Kidney (tissue), 14 donors: ENCODE results near the gene STK38. TPM values are rescaled to one million over a fixed set of nuclear protein-coding genes. Genes with fewer than 3 reads are reported as not detected.

Experiments used
- DNase-seq, 5 donors: peaks; one replicate each; pipeline ENCODE4 v3.0.0-alpha.2; 2013 to 2020
- FAIRE-seq: peaks from 2 replicates; lab custom pipeline; 2012; peaks lifted over from hg19 to GRCh38; lab: Jason Lieb, UNC
- H3K27ac ChIP-seq, 2 donors: one replicate each; pipeline ENCODE4 v1.7.0; 2013; ENCODE audit warnings: low read depth in 2 of 2, low read length in 2 of 2, inconsistent platforms in 1 of 2
- H3K27me3 ChIP-seq: one replicate; pipeline ENCODE4 v1.7.1; 2013; ENCODE audit warnings: low read length, inconsistent platforms; ENCODE audit not compliant: control insufficient read depth, insufficient read depth
- H3K36me3 ChIP-seq, 3 donors: one replicate each; pipeline versions ENCODE4 v1.7.0 to v1.7.1; 2013; ENCODE audit warnings: low read length in 3 of 3, control low read depth in 1 of 3, inconsistent platforms in 1 of 3; ENCODE audit not compliant: insufficient read depth in 3 of 3, control insufficient read depth in 2 of 3
- H3K4me1 ChIP-seq, 3 donors: one replicate each; pipeline versions ENCODE4 v1.7.0 to v1.7.1; 2013; ENCODE audit warnings: low read length in 3 of 3, inconsistent platforms in 1 of 3, low read depth in 1 of 3; ENCODE audit not compliant: control insufficient read depth in 2 of 3, insufficient read depth in 2 of 3
- H3K4me3 ChIP-seq, 3 donors: one replicate each; pipeline versions ENCODE4 v1.7.0 to v1.8.1; 2013; ENCODE audit warnings: low read length in 3 of 3, control low read depth in 1 of 3, inconsistent platforms in 1 of 3
- H3K9ac ChIP-seq, 3 donors: one replicate each; pipeline versions ENCODE4 v1.7.0 to v1.7.1; 2013; ENCODE audit warnings: low read length in 3 of 3, control low read depth in 1 of 3, inconsistent platforms in 1 of 3
- H3K9me3 ChIP-seq, 3 donors: one replicate each; pipeline versions ENCODE4 v1.7.0 to v1.7.1; 2013; ENCODE audit warnings: low read length in 3 of 3, control low read depth in 1 of 3, inconsistent platforms in 1 of 3; ENCODE audit not compliant: control insufficient read depth in 2 of 3, insufficient read depth in 1 of 3
- CTCF ChIP-seq: IDR thresholded peaks from 3 replicates; pipeline ENCODE4 v1.5.1; 2012; ENCODE audit warnings: mild to moderate bottlenecking, moderate library complexity, borderline replicate concordance; ENCODE audit not compliant: insufficient read depth; ENCODE audit errors: extremely low read depth
- intact Hi-C: fragments of 100-400 bp; cut with DNase I; formaldehyde crosslinking; loops from one replicate; pipeline ENCODE4 v1.11.1; 2022
- polyA plus RNA-seq: library from polyadenylated mRNA; stranded (reverse); fragments of 350-450 nt; fragmentation: Illumina TruSeq; extraction: RNeasy Lipid Tissue Mini Kit (QIAGEN cat#74804); gene quantifications from one replicate; pipeline ENCODE4 v1.2.3, GENCODE V29; 2014; ENCODE audit warnings: low read depth, low replicate concordance; ENCODE audit not compliant: insufficient read depth
- total RNA-seq: library from RNA; stranded (reverse); fragmentation: NEBNext Ultra II Directional; extraction: Animal tissue kit (Norgen Biotek cat#: 25700); gene quantifications from one replicate; pipeline ENCODE4 v1.2.1, GENCODE V29; 2021
- donor health status: control.
- donor health status: control.
- donor health status: control.
- donor health status: control.
- donor health status: control.
- donor health status: DM: yes; HTN: yes; CAD: no.
- donor health status: Normal renal cell carcinoma (clear cell type).

The STK38 gene
- total and polyA plus RNA-seq, 2 donors from 2014 or later = 21.3 to 30.4 TPM

GRCh38 chr6:36580184-36580526, 32.9 kb upstream of the STK38 start:
- no peak overlapping the region for H3K9ac ChIP-seq
- no peak overlapping the region for H3K4me3 ChIP-seq
- TF ChIP-seq CTCF = no peak
- no peaks in the 10 kb centered on the region for H3K9me3 ChIP-seq
- no peaks in the 10 kb centered on the region for H3K4me1 ChIP-seq
- DNase-seq (no peak), FAIRE-seq (no peak)
- no peak overlapping the region for H3K27ac ChIP-seq
- intact Hi-C loops = no loop called here
- H3K36me3 ChIP-seq = no peaks in the 10 kb centered on the region
- H3K27me3 ChIP-seq = no peaks in the 10 kb centered on the region

DNA sequence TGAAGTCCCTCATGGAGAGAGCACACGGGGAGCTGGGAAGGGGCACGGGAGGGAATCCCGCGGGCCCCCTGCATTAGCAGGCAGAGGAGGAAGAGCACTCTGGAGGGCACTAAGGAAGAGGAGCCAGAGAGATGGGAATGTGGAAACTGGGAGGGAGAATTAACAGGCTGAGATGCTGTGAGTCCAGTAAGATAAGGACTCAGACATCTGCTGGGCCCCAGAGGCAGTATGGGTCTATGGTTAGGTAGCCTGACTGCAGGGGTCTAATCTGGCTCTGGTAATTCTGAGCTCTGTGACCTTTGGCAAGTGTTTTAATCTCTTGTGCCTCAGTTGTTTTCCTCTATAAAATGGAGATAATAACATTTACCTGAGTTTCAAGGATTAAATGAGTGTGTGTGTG, 31.2 kb upstream of the STK38 start:
- H3K36me3 ChIP-seq = no peaks in the 10 kb centered on the region
- no peak overlapping the region for H3K27ac ChIP-seq
- H3K4me1 ChIP-seq = no peaks in the 10 kb centered on the region
- intact Hi-C loops = no loop called here
- DNase-seq = no peak
- H3K27me3 ChIP-seq = no peaks in the 10 kb centered on the region
- H3K9ac ChIP-seq = no peak overlapping the region
- H3K9me3 ChIP-seq = no peaks in the 10 kb centered on the region
- TF ChIP-seq CTCF = no peak
- H3K4me3 ChIP-seq = no peak overlapping the region
- FAIRE-seq = no peak

DNA sequence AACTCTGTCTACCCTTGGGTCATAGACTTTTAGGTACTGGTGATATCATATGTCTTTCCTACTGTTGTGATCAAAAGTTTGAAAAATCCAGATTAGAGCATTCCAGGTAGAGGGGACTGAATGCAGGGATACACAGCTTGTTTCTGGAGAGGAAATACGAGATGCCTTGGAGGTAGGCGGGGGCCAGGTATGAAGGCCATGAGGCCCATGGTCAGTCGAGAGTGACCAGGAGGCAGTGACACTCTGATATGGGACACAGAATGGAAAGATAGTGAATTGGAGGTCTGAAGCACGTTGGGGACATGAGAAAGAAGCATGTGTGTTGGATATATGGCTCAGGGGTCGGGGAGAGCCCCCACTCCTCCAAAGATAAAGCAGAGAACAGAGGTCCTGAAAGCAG, 30.8 kb upstream of the STK38 start:
- Histone ChIP-seq H3K9ac (no peak overlapping the region), H3K36me3 (no peaks in the 10 kb centered on the region)
- intact Hi-C loops = no loop called here

More for the DNA sequence above, 30.8 kb upstream of the STK38 start:
- Histone ChIP-seq H3K4me3 (no peak overlapping the region), H3K27ac (no peak overlapping the region), H3K4me1 (no peaks in the 10 kb centered on the region), H3K9me3 (no peaks in the 10 kb centered on the region), H3K27me3 (no peaks in the 10 kb centered on the region)
- no peak for TF ChIP-seq CTCF
- DNase-seq = no peak
- no peak for FAIRE-seq
